Spleen (tissue), 7 donors: ENCODE results near the gene NRXN2.

Experiments used
- CTCF ChIP-seq, 11 experiments: fragments of 200-600 bp in 7 of 11; fragments of 450-650 bp in 4 of 11; sonication (generic) in 4 of 11; IDR thresholded peaks in 8 of 11; conservative IDR thresholded peaks in 3 of 11; 1 replicate in 7 of 11; 2 replicates in 4 of 11; pipeline versions ENCODE4 v1.4.0 to v1.8.0; 2016 to 2021; ENCODE audit warnings: antibody characterized with exemption in 11 of 11, inconsistent platforms in 4 of 11, mild to moderate bottlenecking in 1 of 11
- POLR2A ChIP-seq, 3 donors: fragments of 450-650 bp; IDR thresholded peaks; one replicate each; pipeline ENCODE4 v1.5.1; 2017; ENCODE audit warnings: antibody characterized with exemption in 3 of 3, mild to moderate bottlenecking in 1 of 3
- POLR2AphosphoS5 ChIP-seq, 3 donors: sonication (generic); formaldehyde crosslinking; IDR thresholded peaks; one replicate each; pipeline ENCODE4 v1.5.1; 2017; ENCODE audit warnings: antibody characterized with exemption in 3 of 3
- donor health status: DM: no; HTN: no; CAD: no; lungs with moderate emphysema.
- donor health status: DM: no; HTN: no; CAD: no.
- donor health status: DM: no; HTN: no; CAD: no.

GRCh38 chr11:64583296-64584262 is 139.4 kb downstream of the NRXN2 start:
- TF ChIP-seq POLR2AphosphoS5 (IDR thresholded peaks at IDR 0.05) (no peak), CTCF (IDR thresholded peaks at IDR 0.05 in 8 of 11, conservative IDR thresholded peaks at IDR 0.05 in 3 of 11) (no peak), POLR2A (IDR thresholded peaks at IDR 0.05) (no peak)
